ENCODE results near the gene PRDM8.
A peak's percentile ranks its signal among the peaks of the same experiment; 100 is the strongest.
"Not testable (repeated sequence)": the region's sequence is repeated elsewhere in the genome, so short reads cannot be mapped to it uniquely, and the experiment has no call there.

The PRDM8 gene

DNA sequence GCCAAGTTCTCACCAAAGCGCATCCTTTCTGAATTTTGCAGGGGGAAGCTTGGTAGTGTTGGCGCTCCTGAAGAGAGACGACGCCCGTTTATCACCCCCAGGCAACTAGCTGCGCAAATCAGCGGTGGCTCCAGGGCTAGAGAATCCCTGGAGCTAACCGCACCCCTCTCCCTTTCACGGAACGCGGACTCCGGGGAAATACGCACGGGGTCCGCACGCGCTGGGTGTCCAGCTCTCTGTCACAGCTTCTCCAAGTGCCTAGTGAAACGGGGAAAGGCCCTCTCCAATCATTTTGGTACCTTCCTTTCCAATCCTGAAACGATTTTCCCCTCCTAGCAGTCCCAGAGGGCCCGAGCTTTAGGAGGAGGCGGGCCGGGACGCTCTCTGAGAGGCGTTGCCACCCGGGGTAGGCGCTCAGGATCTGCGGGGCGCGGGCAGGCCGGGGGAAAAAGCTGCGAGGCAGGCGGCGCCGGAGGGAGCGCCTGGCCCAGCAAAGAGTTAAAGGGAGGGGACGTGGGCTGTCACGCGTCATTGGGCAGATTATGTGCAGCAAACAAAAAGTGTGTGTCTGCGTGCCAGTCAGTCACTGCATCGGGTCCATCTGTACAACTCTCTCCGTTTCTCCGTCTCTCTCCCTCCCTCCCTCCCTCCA, at the start of gene PRDM8:
Gene PRDM8, plus strand, starts transcription at position 582 of the 652 bp plus-strand sequence. CDS start 2,578 bp downstream, outside the sequence.
- peak; percentile 39 for DNase-seq (ENCODE audit: low spot score)

DNA sequence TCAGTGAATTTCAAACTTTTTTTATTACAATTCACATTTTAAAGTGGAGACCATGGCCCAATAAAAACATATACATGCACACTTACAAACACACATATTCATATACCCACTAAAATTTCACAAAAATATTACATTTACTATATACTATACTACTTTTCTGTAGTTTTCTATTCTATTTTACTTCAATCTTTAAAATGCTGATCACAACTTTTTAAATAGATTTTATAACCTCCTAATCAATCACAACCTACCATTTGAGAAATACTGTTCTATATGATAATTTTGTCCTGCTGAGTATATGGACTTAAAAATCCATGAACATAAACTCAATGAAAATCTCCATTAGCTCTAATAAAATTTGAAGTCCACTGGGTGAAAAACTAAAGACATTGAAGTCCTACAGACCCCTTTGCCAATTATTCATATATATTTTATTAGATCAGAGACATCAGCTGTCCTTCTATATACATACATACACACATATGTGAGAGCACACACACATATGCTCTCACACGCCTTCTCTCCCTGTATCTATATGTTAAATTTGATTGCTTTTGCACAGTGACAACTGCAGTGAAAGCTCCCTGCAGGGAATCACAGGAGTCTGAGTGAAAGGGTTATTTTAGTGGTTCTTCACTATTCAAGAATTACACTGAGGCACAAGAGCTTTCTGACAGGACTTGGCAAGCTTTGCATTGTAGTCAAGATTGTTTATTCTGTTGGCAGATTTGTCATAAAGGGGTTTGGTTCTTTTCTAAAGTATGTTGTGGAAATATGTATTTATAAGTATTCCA, 46.7 kb upstream of the PRDM8 start:
- DNase-seq (ENCODE audit: low spot score), result no peak

DNA sequence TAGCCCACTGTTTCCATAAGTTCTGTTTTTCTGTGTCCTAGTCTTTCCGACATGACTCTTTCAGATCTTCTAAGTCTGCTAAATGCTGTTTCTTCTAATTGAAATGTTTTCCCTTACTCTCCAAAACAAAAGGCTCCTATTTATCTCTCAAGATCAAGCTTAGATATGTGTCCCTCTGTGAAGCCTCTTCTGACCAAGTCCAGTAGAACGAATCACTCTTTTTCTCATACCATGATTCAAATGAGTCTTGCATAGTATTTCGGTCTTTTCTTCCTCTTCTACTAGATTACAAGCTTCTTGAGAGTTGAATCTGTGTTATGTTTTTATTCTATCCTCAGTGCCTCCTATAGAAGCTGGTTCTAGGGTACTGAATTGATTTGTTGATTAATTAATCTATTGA, 45.3 kb upstream of the PRDM8 start:
- DNase-seq (ENCODE audit: low spot score), result no peak

DNA sequence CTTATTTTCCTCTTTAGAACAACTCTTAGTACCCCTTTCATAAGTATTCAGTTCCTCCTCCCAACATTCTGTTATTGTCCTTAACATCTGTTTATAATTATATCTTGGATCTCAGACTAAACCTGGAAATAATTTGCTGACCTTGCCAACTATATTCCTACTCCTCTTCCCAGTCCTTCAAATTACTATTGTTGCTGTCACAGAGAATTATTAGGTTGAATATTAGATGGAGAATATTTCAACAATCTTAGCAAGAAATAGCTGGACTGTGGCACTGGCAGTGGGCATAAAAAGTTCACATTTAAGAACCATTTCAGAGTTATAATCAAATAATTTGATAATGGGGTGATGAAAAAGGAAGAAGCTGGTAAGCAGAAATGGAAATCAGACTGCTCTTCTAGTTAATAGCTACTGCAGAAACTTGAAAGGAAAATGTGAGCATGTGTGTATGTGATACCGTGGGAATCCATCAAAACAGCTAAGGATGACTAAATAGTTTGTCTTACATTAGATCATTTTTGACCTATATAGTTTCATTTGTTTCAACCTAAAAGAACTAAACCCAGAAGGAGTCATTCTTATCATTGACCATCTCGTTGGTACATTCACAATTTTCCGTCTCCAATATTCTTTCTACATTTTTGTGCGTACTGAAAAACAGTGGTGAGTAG, 43.3 kb upstream of the PRDM8 start:
- DNase-seq (ENCODE audit: low spot score), result no peak

DNA sequence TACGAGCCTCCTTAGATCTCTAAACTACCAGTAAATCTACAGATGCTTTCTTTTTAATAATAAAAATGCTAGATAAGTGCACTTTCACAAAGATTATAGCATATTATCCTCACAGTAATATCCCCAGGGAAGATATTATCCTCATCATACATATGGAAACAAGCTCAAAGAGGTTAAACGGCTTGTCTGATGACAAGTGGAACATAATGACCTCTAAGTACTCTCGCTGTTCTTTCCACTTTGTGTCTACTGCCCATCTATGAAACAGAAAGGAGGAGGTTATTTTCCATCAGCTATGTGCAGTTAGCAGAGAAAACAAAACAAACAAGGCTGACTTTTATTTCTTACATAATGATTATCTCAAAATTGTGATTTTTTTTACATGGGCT, 42.8 kb upstream of the PRDM8 start:
- DNase-seq (ENCODE audit: low spot score), result no peak

DNA sequence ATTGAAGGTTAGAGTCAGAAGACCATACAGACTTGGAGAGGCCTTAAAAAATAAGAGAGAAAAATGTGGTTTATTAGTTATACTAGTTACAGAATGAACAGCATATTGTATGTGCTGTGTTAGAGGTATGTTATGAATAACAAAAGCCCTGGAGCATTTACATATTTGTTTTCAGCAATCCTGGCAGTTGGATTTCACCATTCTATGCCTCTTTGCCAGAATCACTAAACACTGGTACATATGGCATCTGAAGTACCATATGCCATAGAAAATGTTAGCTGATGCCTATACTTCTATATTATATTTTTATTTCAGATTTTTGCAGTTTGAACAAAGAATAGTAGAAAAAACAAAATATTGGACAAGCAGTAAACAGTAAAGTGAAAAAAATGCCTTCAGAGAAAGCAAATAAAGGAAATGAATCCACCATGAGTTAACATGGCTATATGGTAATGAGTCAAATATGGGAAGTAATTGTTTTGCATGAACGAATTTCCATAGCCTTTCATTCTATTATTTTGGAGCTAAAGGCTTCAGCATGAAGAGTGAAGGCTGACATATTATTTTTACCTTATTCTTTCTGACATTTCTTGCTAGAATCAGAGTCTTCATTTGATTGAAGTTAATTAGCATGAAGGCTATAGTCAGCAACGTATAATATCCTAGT, 41.9 kb upstream of the PRDM8 start:
- no peak for DNase-seq (ENCODE audit: low spot score)

DNA sequence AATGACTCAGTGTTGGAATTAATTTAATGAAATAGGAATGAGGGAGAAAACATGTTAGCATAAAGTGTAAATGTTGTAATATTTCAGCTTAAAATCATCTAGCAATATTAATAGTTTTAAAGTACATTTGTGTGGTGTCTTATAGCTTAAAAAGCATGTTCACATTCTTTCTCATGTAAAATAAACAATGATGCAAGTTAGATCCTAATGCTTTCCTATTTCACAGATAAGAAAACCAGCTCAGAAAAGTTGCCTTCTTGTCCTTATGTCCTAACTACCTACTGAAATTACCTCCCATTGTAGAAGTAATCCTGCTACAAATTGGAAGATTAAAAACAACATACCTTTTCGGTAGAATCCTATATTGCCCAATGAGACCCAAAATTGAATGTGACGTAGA, 40.9 kb upstream of the PRDM8 start:
- DNase-seq (ENCODE audit: low spot score), result no peak

DNA sequence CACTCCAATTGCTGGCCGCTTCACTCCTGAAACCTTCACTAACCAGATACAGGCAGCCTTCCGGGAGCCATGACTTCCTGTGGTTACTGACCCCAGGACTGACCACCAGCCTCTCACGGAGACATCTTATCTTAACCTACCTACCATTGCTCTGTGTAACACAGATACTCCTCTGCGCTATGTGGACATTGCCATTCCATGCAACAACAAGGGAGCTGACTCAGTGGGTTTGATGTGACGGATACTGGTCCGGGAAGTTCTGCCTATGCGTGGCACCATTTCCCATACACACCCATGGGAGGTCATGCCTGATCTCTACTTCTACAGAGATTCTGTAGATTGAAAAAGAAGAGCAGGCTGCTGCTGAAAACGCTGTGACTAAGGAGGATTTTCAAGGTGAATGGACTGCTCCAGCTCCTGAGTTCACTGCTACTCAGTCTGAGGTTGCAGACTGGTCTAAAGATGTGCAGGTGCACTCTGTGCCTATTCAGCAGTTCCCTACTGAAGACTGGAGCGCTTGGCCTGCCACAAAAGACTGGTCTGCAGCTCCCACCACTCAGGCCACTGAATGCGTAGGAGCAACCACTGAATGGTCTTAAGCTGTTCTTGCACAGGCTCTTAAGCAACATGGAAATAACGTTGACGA, 35.8 kb upstream of the PRDM8 start:
- DNase-seq (ENCODE audit: low spot score), result no peak

DNA sequence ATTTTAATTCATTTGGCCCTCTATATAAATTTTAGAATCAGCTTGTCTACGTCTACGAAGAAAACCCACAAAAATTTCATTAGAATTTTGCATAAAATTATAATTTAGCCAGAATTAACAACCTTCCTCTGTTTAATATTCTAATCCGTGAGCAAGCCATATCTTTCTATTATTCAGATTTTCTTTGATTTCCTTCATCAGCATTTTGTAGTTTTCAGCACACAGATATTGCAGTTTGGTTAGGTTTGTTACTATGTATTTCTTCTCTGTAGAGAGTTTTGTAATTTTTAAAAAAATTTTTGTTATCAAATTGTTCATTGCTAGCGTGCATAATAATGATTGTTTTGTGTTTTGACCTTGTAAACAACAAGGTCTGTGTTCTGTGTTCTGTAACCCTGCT, 34.9 kb upstream of the PRDM8 start:
- no peak for DNase-seq (ENCODE audit: low spot score)

DNA sequence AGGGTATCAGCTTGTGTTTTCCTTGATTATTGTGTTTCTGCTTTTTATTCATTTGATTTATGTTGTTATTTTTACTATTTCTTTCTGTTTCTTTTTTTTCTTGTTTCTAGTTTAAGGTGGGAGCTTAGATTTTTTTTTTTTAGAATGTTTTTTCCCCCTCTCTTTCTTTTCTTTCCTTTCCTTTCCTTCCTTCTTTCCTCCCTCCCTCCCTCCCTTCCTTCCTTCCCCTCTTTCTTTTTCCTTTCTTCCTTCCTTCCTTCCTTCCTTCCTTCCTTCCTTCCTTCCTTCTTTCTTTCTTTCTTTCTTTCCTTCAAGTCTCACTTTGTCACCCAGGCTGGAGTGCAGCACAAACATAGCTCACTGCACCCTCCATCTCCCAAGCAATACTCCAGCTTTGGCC, 31.4 kb upstream of the PRDM8 start:
- DNase-seq (ENCODE audit: low spot score), result no peak

DNA sequence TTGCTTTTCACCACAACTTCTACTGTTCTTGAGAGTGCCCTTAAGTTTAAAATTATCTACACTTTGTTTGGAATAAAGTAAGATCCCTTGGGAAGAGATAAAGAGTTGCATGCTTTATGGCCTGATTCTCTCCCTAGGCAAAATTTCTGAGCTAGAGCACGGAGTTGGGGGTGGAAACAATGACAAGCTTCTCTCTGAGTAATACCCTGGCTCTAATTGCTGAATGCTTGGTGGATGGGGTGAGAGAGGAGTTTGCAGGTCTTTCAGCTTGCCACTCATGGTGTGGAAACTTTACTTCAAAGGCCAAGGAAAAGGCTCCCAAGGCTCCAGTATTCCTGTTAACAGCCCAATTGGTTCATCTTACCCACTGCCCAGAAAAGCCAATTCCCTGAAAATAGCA, 26.1 kb upstream of the PRDM8 start:
- DNase-seq (ENCODE audit: low spot score), result no peak

DNA sequence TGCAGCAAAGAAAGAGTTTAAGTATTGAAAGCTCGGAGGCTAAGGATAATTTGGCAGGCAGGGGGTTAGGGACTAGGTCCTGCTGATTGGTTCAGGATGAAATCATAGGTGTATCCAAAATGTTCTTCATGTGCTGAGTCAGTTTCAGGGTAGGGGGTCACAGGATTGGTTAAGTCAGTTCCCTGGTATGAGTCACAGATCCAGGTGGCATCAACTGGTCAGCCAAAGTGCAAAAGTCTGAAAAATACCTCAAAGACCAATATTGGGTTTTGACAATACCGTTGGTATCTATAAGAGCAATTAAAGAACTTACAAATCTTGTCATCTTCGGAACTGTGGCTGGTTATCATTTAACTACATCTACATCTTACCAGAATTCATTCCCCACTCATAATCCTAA, 25.6 kb upstream of the PRDM8 start:
- no peak for DNase-seq (ENCODE audit: low spot score)

DNA sequence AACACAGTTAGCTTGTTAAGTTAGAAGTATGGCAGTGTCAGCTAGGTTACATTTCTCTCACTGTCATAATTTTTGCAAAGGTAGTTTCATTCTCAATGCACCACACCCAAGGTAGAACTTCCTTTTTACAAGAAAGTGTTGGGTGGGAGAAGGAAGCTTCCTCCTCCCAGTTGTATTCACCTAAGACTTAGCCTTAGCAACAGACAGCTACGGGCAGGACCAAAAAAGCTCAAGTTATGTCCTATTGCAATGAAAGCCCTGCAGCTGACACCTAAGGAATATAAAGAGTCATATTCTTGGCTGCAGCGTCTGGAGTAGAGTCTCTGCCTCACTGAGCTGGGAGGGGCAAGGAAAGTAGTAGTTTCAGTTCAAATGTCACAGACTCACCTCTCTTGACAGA, 25.1 kb upstream of the PRDM8 start:
- no peak for DNase-seq (ENCODE audit: low spot score)

DNA sequence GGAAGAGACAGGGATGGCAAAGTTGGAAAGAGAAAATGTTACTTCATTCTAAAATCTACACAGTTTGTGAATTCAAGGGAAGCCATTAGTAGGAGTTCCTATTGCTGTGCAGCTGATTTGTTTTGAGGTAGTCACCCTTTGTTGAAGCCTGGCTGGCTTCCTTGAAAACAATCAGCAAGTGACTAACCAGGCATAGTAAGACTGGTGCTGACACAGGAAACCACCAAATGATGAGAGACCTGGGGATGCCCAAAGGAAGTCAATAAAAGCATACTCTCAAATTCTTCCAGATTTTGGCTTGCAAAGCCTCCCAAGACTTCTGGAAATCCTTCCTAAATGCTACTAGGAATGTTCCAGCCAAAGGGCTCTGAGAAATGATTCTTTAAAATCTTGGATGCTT, 23.9 kb upstream of the PRDM8 start:
- DNase-seq (ENCODE audit: low spot score), result no peak

DNA sequence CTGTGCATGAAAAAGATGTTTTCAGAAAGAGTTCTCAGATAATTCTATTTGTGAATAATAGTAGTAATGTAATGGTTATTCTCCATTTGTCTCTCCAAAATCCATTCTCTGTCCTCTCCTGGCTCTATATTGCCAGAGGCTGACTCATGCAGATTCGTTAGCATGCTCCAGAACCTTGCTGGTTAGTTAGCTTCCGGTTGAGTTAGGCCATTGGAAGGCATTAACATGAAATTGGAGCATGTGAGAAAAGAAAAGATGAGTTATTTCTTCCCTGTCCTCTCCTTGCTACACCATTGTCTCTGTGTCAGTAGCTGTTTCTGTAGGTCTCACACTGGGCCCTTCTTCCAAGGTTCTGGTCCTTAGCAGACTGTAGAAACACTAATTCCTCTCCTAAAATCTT, 23.5 kb upstream of the PRDM8 start:
- no peak for DNase-seq (ENCODE audit: low spot score)

DNA sequence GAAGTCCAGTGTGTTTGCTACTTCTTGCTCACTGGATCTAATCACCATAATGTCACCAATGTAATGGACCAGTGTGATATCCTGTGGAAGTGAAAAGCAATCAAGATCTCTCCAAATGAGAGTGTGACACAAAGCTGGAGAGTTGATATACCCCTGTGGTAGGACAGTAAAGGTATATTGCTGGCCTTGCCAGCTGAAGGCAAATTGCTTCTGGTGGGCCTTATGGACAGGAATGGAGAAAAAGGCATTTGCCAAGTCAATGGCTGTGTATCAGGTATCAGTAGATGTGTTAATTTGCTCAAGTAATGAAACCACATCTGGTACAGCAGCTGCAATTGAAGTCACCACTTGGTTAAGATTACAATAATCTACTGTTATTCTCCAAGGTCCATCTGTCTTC, 19.5 kb upstream of the PRDM8 start:
- DNase-seq (ENCODE audit: low spot score), result not testable (repeated sequence)

DNA sequence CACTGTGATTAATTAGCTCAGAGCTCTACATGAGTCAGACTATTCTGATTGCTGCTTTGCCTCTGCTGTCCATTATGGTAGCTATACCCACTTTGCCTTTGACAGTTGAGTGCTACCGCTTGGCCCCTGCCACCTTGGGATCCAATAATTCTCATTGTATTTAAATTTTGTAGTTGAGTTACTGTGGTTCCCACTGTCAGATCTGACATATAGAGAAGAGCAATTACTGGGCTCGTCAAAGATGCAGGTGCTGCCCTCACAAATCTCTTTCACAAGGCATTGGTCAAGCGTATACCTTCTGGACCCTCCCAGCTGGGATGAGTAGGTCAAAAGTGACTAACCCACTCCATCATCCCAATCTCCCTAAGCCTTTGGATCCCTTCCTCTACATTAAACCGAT, 18.3 kb upstream of the PRDM8 start:
- no peak for DNase-seq (ENCODE audit: low spot score)

DNA sequence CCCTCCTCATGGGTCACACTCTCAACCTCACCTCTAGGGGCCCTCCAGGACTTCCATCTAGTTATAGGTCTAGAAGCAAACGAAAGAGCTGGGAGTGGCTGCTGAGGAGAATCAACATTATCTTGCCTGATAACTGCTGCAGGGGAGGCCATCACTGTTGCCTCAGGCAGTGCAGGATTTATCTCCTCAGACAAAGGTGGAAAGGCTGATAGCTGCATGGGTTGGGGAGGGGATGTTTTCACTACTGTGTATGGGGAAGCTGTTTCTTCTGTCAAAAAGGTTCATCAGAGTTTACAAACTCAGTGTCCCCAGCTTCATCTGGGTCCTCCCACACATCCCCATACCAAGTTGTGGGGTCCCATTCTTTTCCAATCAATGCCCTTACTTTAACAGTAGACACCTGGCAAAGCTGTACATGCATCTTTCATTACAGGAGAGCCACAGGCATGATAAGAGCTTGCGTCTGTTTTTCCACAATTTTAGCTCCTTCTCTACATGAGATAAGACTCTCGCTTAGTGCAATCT, 17.6 kb upstream of the PRDM8 start:
- no peak for DNase-seq (ENCODE audit: low spot score)

DNA sequence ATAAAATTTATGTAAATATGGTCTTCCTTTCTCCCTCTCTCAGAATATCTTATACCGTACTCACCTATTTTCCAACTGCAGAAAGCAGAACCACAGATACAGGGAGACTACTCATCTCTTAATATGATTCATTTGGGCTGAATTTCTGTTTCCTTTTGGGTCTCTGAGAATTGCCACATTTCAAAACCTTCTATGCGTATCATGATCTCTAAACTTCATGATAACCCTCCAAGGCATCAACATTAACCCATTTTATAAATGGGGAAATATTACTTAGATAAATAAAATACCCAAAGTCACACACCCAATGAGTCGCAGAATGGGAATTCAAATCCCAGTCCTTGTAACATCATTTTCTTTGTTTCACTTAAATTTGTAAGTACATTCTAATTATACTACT, 16.6 kb upstream of the PRDM8 start:
- DNase-seq (ENCODE audit: low spot score), result no peak

DNA sequence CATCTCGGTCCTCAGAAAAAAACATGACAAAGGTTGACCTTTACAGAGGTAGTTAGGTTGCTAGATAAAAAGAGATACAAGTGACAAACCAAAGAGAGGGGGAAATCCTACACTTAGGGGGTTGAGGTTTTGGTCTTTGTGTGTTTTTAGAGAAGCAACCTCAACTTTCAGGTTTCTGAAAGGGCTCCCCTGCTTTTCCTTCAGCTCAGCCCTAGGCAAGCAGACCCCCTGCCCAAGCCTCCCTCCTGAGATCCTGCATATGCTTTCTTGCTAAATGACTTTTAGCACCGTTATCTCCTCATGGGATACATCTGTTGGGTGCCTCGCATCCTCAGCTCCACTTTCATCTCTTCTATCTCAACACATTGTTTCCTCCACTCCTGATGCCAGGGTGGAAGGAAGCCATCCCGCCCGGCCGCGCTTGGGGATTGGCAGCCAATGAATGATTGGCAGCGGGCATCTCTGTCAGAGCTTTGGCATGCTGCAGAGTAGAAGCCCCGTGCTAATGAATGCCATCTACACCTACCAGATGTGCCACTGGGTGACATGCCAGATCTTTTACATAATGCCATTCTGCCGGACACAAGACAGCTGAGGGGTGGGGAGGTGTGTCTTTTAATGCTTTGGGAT, 15.0 kb upstream of the PRDM8 start:
- DNase-seq (ENCODE audit: low spot score), result no peak

DNA sequence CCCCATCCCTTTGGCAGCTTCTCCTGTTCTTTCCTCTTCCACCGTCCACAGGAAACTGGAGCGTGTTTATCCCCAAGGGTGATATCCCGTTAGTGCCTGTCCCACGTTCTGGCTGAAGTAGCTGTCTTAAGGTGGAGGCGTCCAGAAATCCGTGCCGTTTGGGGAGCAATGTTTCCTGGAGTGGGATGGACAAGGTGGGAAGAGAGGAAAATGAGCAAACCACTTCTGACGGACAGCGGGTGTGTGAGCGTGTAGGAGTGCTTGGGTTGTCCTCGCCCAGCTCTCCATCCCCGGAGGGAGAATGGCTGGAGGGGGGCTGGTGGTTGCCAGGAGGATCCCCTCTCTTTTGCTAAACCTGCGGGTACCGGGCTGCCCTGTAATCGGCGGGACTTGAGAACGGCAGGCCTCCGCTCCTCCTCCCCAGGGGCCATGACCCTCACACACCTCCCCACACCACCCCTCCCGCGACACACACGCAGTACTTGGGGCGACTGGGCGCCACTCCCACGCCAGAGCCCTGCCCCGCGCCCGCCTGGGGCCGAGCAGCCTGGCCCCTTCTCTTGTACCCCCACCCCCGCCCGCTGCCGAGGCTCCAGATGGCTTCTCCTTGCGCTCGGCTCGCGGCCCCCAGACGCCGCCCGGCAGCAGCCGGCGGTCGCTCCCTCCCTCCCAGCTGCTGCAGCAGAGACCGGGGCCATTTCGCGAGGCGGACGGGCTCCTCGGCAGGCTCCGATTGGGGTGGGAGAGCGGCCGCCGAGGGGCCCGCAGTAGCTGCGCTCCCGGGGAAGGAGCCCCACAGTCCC, 13.9 kb upstream of the PRDM8 start:
- DNase-seq (ENCODE audit: low spot score), result no peak
